ENCODE measurements around the gene TMOD1.

TMOD1 gene

GRCh38 chr9:97543561-97543960 lies 42.1 kb downstream of the TMOD1 start:
- no peaks in the 10 kb centered on the region for H3K9me3 ChIP-seq (ENCODE audit: control insufficient read depth in 1 of 2, low read length in 2 of 2)
- no peak overlapping the region for H3K9ac ChIP-seq (ENCODE audit: low read depth in 1 of 2, low read length in 2 of 2)

DNA sequence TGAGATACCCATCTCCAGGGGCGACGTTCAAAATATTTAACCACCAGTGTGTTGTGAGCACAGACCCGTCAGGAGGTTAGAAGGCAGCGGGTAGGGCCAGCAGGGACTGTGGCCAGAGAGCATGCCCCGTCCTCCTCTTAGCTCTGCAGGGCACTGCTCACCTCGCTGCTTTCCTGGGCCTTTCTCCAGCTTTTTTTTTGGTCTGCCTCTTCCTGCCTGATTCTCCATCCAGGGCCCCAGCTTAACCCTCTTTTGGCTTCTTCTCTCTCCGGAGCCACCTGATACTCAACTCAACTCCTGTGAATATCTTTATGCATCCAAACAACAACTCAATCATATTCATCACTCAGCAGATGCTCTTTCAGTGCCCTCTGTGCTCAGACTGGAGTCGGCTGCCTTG lies 44.0 kb downstream of the TMOD1 start:
- Histone ChIP-seq H3K9ac (ENCODE audit: low read depth in 1 of 2, low read length in 2 of 2) (no peak overlapping the region), H3K9me3 (ENCODE audit: control insufficient read depth in 1 of 2, low read length in 2 of 2) (no peaks in the 10 kb centered on the region), H3K4me1 (ENCODE audit: control insufficient read depth in 1 of 2, insufficient read depth in 2 of 2, low read length in 2 of 2) (no peaks in the 10 kb centered on the region), H3K4me3 (ENCODE audit: low read depth in 1 of 2, low read length in 2 of 2) (no peak overlapping the region), H3K27ac (ENCODE audit: low read depth, low read length) (no peak overlapping the region), H3K27me3 (ENCODE audit: control insufficient read depth in 1 of 2, insufficient read depth in 2 of 2, low read length in 2 of 2) (no peaks in the 10 kb centered on the region), H3K36me3 (ENCODE audit: control insufficient read depth in 1 of 2, insufficient read depth in 2 of 2, low read length in 2 of 2) (no peaks in the 10 kb centered on the region)

More at GRCh38 chr9:97543561-97543960, 42.1 kb downstream of the TMOD1 start:
- Histone ChIP-seq H3K27me3 (ENCODE audit: control insufficient read depth in 1 of 2, insufficient read depth in 2 of 2, low read length in 2 of 2) (no peaks in the 10 kb centered on the region), H3K4me1 (ENCODE audit: control insufficient read depth in 1 of 2, insufficient read depth in 2 of 2, low read length in 2 of 2) (no peaks in the 10 kb centered on the region), H3K4me3 (ENCODE audit: low read depth in 1 of 2, low read length in 2 of 2) (no peak overlapping the region), H3K36me3 (ENCODE audit: control insufficient read depth in 1 of 2, insufficient read depth in 2 of 2, low read length in 2 of 2) (no peaks in the 10 kb centered on the region), H3K27ac (ENCODE audit: low read depth, low read length) (no peak overlapping the region)

DNA sequence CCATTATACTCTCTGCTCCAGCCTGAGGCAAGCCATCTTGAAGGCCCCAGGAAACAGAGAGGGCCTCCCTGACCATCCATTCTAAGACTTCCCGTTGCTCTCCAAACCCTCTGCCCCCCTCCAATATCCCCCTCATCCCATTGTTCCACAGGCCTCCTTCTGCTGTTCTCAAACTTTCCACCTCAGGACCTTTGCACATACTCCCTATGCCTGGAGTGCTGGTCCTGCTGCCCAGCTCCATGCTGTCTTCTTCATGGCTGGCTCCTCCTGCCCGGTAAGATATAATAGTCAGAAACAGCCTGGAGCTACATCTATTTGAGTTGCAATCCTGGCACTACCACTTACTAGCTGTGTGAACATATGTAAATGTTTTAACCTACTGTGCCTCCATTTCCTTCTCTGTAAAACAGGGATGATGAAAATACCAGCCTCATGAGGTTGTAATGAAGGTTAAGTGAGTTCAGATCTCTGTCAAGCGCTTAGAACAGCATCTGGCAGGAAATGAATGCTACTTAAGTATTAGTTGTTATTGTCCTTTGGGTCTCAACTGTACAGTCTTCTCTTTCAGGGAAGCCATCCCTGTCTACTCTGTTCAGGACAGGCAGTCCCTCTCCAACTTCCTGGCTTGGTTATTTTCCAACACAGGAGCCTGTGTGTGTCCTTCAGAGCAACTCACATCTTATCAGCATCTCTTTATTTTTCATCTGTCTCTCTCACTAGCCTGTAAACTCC lies 45.8 kb downstream of the TMOD1 start:
- Histone ChIP-seq H3K36me3 (ENCODE audit: control insufficient read depth in 1 of 2, insufficient read depth in 2 of 2, low read length in 2 of 2) (no peaks in the 10 kb centered on the region), H3K27ac (ENCODE audit: low read depth, low read length) (no peak overlapping the region), H3K9ac (ENCODE audit: low read depth in 1 of 2, low read length in 2 of 2) (no peak overlapping the region), H3K9me3 (ENCODE audit: control insufficient read depth in 1 of 2, low read length in 2 of 2) (no peaks in the 10 kb centered on the region), H3K4me1 (ENCODE audit: control insufficient read depth in 1 of 2, insufficient read depth in 2 of 2, low read length in 2 of 2) (no peaks in the 10 kb centered on the region), H3K4me3 (ENCODE audit: low read depth in 1 of 2, low read length in 2 of 2) (no peak overlapping the region), H3K27me3 (ENCODE audit: control insufficient read depth in 1 of 2, insufficient read depth in 2 of 2, low read length in 2 of 2) (no peaks in the 10 kb centered on the region)

- Histone ChIP-seq H3K9me3 (ENCODE audit: control insufficient read depth in 1 of 2, low read length in 2 of 2) (no peaks in the 10 kb centered on the region), H3K4me3 (ENCODE audit: low read depth in 1 of 2, low read length in 2 of 2) (no peak overlapping the region), H3K4me1 (ENCODE audit: control insufficient read depth in 1 of 2, insufficient read depth in 2 of 2, low read length in 2 of 2) (no peaks in the 10 kb centered on the region), H3K27me3 (ENCODE audit: control insufficient read depth in 1 of 2, insufficient read depth in 2 of 2, low read length in 2 of 2) (no peaks in the 10 kb centered on the region), H3K9ac (ENCODE audit: low read depth in 1 of 2, low read length in 2 of 2) (no peak overlapping the region), H3K27ac (ENCODE audit: low read depth, low read length) (no peak overlapping the region), H3K36me3 (ENCODE audit: control insufficient read depth in 1 of 2, insufficient read depth in 2 of 2, low read length in 2 of 2) (no peaks in the 10 kb centered on the region)
Measured at GRCh38 chr9:97548379-97548778, 46.9 kb downstream of the TMOD1 start.

GRCh38 chr9:97548819-97549540 lies 47.5 kb downstream of the TMOD1 start:
- Histone ChIP-seq H3K4me1 (ENCODE audit: control insufficient read depth in 1 of 2, insufficient read depth in 2 of 2, low read length in 2 of 2) (no peaks in the 10 kb centered on the region), H3K4me3 (ENCODE audit: low read depth in 1 of 2, low read length in 2 of 2) (no peak overlapping the region), H3K36me3 (ENCODE audit: control insufficient read depth in 1 of 2, insufficient read depth in 2 of 2, low read length in 2 of 2) (no peaks in the 10 kb centered on the region), H3K9ac (ENCODE audit: low read depth in 1 of 2, low read length in 2 of 2) (no peak overlapping the region), H3K27me3 (ENCODE audit: control insufficient read depth in 1 of 2, insufficient read depth in 2 of 2, low read length in 2 of 2) (no peaks in the 10 kb centered on the region), H3K9me3 (ENCODE audit: control insufficient read depth in 1 of 2, low read length in 2 of 2) (no peaks in the 10 kb centered on the region), H3K27ac (ENCODE audit: low read depth, low read length) (no peak overlapping the region)

DNA sequence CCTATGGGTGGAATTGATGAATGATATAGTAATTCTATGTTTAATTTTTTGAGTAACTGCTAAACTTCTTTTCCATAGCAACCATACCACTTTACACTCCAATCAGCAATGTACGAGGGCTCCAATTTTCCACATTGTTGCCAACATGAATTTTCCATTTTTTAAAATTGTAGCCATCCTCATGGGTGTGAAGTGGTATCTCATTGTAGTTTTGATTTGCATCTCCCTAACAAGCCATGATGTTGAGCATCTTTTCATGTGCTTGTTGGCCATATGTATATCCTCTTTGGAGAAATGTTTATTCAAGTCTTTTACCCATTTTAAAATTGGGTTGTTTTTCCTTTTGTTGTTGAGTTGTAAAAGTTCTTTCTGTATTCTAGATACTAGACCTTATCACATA lies 48.9 kb downstream of the TMOD1 start:
- Histone ChIP-seq H3K27ac (ENCODE audit: low read depth, low read length) (no peak overlapping the region), H3K9ac (ENCODE audit: low read depth in 1 of 2, low read length in 2 of 2) (no peak overlapping the region), H3K4me1 (ENCODE audit: control insufficient read depth in 1 of 2, insufficient read depth in 2 of 2, low read length in 2 of 2) (peaks cover 0 to 5% of the 10 kb centered on the region in 2 donors), H3K4me3 (ENCODE audit: low read depth in 1 of 2, low read length in 2 of 2) (no peak overlapping the region), H3K36me3 (ENCODE audit: control insufficient read depth in 1 of 2, insufficient read depth in 2 of 2, low read length in 2 of 2) (no peaks in the 10 kb centered on the region), H3K9me3 (ENCODE audit: control insufficient read depth in 1 of 2, low read length in 2 of 2) (no peaks in the 10 kb centered on the region), H3K27me3 (ENCODE audit: control insufficient read depth in 1 of 2, insufficient read depth in 2 of 2, low read length in 2 of 2) (no peaks in the 10 kb centered on the region)

GRCh38 chr9:97551308-97551707 lies 49.8 kb downstream of the TMOD1 start:
- Histone ChIP-seq H3K9ac (ENCODE audit: low read depth in 1 of 2, low read length in 2 of 2) (no peak overlapping the region), H3K4me1 (ENCODE audit: control insufficient read depth in 1 of 2, insufficient read depth in 2 of 2, low read length in 2 of 2) (peaks cover 0 to 7% of the 10 kb centered on the region in 2 donors), H3K36me3 (ENCODE audit: control insufficient read depth in 1 of 2, insufficient read depth in 2 of 2, low read length in 2 of 2) (no peaks in the 10 kb centered on the region), H3K27ac (ENCODE audit: low read depth, low read length) (no peak overlapping the region), H3K9me3 (ENCODE audit: control insufficient read depth in 1 of 2, low read length in 2 of 2) (no peaks in the 10 kb centered on the region), H3K4me3 (ENCODE audit: low read depth in 1 of 2, low read length in 2 of 2) (no peak overlapping the region), H3K27me3 (ENCODE audit: control insufficient read depth in 1 of 2, insufficient read depth in 2 of 2, low read length in 2 of 2) (no peaks in the 10 kb centered on the region)

DNA sequence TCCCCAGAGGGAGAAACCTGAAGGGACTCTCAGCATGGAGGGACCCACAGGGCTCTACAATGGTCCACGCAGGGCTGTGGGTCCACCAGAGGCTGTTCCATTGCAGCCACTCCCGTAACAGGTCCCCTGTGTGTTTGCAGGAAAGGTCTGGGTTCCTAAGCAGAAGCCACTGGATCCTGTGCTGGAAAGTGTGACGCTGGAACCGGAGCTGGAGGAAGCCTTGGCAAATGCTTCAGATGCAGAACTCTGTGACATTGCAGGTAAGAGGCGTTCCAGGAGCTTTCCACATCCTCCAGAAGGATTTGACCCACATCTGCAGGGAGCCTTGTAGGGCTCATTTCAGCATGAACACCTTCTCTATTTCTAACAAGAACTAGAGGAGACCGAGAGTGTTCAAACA lies 51.7 kb downstream of the TMOD1 start:
- H3K27me3 ChIP-seq (ENCODE audit: control insufficient read depth in 1 of 2, insufficient read depth in 2 of 2, low read length in 2 of 2), result no peaks in the 10 kb centered on the region
- no peak overlapping the region for H3K9ac ChIP-seq (ENCODE audit: low read depth in 1 of 2, low read length in 2 of 2)
- peaks cover 0 to 7% of the 10 kb centered on the region in 2 donors for H3K4me1 ChIP-seq (ENCODE audit: control insufficient read depth in 1 of 2, insufficient read depth in 2 of 2, low read length in 2 of 2)
- H3K27ac ChIP-seq (ENCODE audit: low read depth, low read length), result no peak overlapping the region
- no peaks in the 10 kb centered on the region for H3K9me3 ChIP-seq (ENCODE audit: control insufficient read depth in 1 of 2, low read length in 2 of 2)
- no peak overlapping the region for H3K4me3 ChIP-seq (ENCODE audit: low read depth in 1 of 2, low read length in 2 of 2)
- H3K36me3 ChIP-seq (ENCODE audit: control insufficient read depth in 1 of 2, insufficient read depth in 2 of 2, low read length in 2 of 2), result no peaks in the 10 kb centered on the region

DNA sequence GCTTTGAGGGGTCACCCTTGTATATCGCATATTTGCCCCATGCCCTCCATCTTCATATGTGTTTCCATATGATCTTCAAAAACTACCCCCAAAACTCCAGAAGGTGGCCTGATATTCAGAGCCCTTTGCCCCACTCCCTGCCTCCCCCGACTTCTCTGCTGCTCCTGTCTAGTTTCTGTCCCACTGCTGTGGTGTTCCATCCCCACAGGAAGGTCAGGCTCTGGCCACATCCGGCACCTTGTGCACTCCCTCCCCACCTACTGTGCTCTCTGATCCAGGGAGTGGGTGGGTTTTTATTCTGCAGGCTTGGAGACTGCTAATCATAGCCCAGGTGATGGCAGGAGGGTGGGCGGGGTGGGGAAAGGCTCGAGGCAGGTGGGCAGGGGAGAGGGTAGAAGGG lies 52.4 kb downstream of the TMOD1 start:
- Histone ChIP-seq H3K36me3 (ENCODE audit: control insufficient read depth in 1 of 2, insufficient read depth in 2 of 2, low read length in 2 of 2) (no peaks in the 10 kb centered on the region), H3K4me1 (ENCODE audit: control insufficient read depth in 1 of 2, insufficient read depth in 2 of 2, low read length in 2 of 2) (peaks cover 0 to 7% of the 10 kb centered on the region in 2 donors), H3K27me3 (ENCODE audit: control insufficient read depth in 1 of 2, insufficient read depth in 2 of 2, low read length in 2 of 2) (no peaks in the 10 kb centered on the region), H3K4me3 (ENCODE audit: low read depth in 1 of 2, low read length in 2 of 2) (no peak overlapping the region), H3K27ac (ENCODE audit: low read depth, low read length) (no peak overlapping the region), H3K9ac (ENCODE audit: low read depth in 1 of 2, low read length in 2 of 2) (no peak overlapping the region), H3K9me3 (ENCODE audit: control insufficient read depth in 1 of 2, low read length in 2 of 2) (no peaks in the 10 kb centered on the region)

DNA sequence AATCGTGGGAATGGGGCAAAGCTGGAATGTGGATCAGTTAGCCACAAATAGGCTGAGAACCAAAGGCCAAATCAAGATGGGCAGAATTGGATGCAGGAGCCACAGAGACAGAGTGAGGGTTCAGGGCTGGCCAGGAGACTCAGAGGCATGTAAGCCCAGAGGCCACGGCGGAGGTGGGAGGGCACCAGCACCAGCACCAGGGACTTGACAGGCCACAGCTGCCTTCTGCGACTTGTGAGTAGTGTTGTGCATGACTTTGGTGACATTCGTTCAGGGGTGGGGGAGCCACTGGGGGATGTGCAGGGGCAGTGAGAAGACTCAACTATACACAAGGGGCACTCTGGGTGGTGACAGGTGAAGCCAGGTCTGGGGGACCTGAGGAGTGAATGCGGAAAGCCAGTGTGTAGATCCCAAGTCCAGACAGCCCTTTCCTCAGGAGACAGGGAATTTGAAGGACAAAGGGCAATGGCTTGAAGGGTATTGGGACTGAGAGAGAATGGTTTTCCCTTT lies 53.2 kb downstream of the TMOD1 start:
- Histone ChIP-seq H3K36me3 (ENCODE audit: control insufficient read depth in 1 of 2, insufficient read depth in 2 of 2, low read length in 2 of 2) (no peaks in the 10 kb centered on the region), H3K9ac (ENCODE audit: low read depth in 1 of 2, low read length in 2 of 2) (no peak overlapping the region), H3K4me3 (ENCODE audit: low read depth in 1 of 2, low read length in 2 of 2) (no peak overlapping the region), H3K9me3 (ENCODE audit: control insufficient read depth in 1 of 2, low read length in 2 of 2) (no peaks in the 10 kb centered on the region), H3K27me3 (ENCODE audit: control insufficient read depth in 1 of 2, insufficient read depth in 2 of 2, low read length in 2 of 2) (no peaks in the 10 kb centered on the region), H3K4me1 (ENCODE audit: control insufficient read depth in 1 of 2, insufficient read depth in 2 of 2, low read length in 2 of 2) (peaks cover 0 to 7% of the 10 kb centered on the region in 2 donors), H3K27ac (ENCODE audit: low read depth, low read length) (no peak overlapping the region)
